Spleen (tissue), 7 donors: ENCODE results near the gene CACNA1F.

Experiments
- CTCF ChIP-seq, 11 experiments: fragments of 200-600 bp in 7 of 11; fragments of 450-650 bp in 4 of 11; sonication (generic) in 4 of 11; IDR thresholded peaks in 8 of 11; conservative IDR thresholded peaks in 3 of 11; 1 replicate in 7 of 11; 2 replicates in 4 of 11; pipeline versions ENCODE4 v1.4.0 to v1.8.0; 2016 to 2021; ENCODE audit warnings: antibody characterized with exemption in 11 of 11, inconsistent platforms in 4 of 11, mild to moderate bottlenecking in 1 of 11
- POLR2AphosphoS5 ChIP-seq, 3 donors: sonication (generic); formaldehyde crosslinking; IDR thresholded peaks; one replicate each; pipeline ENCODE4 v1.5.1; 2017; ENCODE audit warnings: antibody characterized with exemption in 3 of 3
- donor health status: DM: no; HTN: no; CAD: no; lungs with moderate emphysema.
- donor health status: DM: no; HTN: no; CAD: no.
- donor health status: DM: no; HTN: no; CAD: no.

- TF ChIP-seq CTCF (IDR thresholded peaks at IDR 0.05 in 8 of 11, conservative IDR thresholded peaks at IDR 0.05 in 3 of 11) (no peak), POLR2AphosphoS5 (IDR thresholded peaks at IDR 0.05) (no peak)
Measured at GRCh38 chrX:49258749-49259124, 25.6 kb upstream of the CACNA1F start.
